ENCODE measurements around the gene DNAH17.

The DNAH17 gene

DNA sequence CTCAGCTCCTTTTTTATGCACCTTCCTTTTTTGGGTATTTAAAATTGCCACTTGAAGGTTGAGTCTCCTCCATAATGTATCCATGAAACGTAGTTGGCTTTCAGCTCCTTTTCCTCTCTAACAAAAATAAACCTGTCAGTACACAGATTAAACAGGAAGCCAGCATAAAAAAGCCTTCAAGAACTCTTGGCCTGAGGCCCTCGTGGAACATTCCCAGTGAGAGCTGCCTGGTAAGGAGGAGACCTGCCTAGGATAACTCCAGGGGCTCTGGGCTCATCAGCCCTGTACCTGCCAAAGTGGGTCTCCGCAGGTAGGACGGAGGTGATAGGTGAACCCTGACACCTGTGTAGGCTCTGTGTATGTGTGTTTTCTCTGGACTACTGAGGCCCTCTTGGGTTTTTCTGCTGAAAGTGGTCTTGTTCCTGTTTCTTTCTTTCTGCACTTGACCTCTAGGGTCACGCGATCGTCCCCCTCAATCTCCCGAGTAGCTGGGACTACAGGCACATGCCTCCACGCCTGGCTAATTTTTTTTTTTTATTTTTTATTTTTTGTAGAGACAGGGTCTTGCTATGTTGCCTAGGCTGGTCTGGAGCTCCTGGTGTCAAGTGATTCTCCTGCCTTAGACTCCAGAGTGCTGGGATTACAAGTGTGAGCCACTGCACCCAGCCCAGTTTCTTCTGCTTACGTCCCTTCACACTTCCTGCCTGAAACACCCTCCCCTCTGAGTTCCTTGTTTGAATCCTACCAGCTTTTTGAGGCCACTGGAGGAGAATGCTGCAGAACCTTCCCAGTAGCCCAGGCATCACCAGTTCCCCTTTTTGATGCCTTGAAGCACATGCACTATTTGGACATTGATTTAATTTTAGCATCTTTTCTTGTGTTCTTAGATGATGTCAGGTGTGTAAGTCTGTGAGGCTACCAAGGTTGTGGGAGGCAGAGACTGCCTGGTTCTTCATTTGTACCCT lies 188.9 kb downstream of the DNAH17 start:
- no peaks in the 10 kb centered on the region for H3K9me3 ChIP-seq (ENCODE audit: low read length)
- no peaks in the 10 kb centered on the region for H3K4me1 ChIP-seq (ENCODE audit: insufficient read depth, low read length)
- H3K4me3 ChIP-seq (ENCODE audit: low read length), result no peak overlapping the region
- H3K36me3 ChIP-seq (ENCODE audit: insufficient read depth, low read length), result peaks cover 11% of the 10 kb centered on the region
- H2AFZ ChIP-seq (ENCODE audit: low read depth, low read length), result no peak overlapping the region
- no peaks in the 10 kb centered on the region for H3K27me3 ChIP-seq (ENCODE audit: insufficient read depth, low read length)

DNA sequence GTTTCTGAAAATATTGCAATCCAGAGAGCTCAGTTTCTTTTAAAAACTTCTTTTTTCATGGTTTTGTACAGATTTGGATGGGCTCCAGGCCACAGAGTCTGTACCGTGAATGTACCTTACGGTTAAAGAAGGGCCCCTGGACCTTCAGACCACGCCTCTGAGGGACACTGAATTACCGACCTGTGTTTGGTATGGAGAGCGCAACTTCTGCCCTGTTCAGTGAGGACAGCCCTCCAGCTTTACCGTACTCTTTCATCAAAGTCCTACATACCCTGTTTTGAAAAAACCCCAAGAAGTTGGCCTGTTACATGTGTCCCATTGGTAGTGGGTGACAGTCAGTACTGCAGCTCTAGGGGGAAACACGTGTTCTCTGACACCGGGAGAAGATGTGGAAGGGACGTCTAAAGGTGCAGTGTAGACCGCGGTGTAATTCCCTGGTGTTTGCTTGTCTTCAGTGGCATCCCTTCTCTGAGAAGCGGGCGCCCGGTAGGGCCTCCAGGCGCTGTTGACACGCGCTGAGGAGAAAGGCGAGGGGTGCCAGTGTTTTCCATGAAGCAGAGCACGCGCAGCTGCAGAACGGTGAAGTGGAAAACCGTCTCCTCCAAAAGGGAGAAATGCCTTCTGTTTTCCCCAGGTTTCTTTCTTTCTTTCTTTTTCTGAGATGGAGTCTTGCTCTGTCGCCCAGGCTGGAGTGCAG lies 192.6 kb downstream of the DNAH17 start:
- H3K4me3 ChIP-seq (ENCODE audit: low read length), result no peak overlapping the region
- peaks cover 20% of the 10 kb centered on the region for H3K4me1 ChIP-seq (ENCODE audit: insufficient read depth, low read length)
- H3K27me3 ChIP-seq (ENCODE audit: insufficient read depth, low read length), result no peaks in the 10 kb centered on the region
- no peak overlapping the region for H2AFZ ChIP-seq (ENCODE audit: low read depth, low read length)
- H3K36me3 ChIP-seq (ENCODE audit: insufficient read depth, low read length), result peaks cover 16% of the 10 kb centered on the region
- H3K9me3 ChIP-seq (ENCODE audit: low read length), result no peaks in the 10 kb centered on the region

DNA sequence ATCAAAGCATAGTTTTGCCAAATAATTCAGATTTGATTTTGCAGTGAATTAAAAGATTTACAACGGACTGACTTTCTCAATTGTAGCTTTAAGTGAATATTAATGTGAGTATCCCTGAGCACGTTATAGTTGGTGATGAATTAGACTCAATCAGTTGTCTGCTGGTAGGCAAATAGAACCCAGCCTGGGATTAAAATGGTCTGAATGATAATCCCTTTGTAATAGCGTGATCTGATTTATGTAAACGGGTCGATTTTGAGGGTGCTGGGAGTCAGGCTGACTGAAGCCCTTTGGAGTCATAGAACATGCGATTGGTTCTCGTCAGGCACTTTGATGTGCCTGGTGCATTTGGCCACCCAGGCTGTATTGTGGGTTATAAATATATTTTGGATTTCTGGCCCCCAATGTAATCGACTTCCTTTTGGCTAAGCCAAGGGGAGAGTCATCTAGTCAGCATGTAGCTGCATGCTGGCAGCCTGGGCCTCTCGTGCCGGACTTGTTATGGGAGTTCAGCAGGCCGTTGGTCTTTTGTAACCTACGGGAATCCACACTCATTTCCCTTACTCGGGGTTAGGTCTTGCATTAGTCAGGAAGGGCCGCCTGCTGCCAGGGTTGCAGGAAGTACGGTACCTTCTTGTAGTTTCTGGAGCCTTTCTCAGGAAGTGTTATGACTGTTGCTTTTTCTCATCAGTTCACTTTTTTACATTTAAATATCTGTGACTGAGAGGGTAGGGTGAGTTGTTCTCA lies 193.3 kb downstream of the DNAH17 start:
- no peaks in the 10 kb centered on the region for H3K9me3 ChIP-seq (ENCODE audit: low read length)
- no peaks in the 10 kb centered on the region for H3K27me3 ChIP-seq (ENCODE audit: insufficient read depth, low read length)
- H3K4me1 ChIP-seq (ENCODE audit: insufficient read depth, low read length), result peaks cover 27% of the 10 kb centered on the region
- H2AFZ ChIP-seq (ENCODE audit: low read depth, low read length), result no peak overlapping the region
- H3K36me3 ChIP-seq (ENCODE audit: insufficient read depth, low read length), result peaks cover 16% of the 10 kb centered on the region
- H3K4me3 ChIP-seq (ENCODE audit: low read length), result no peak overlapping the region

DNA sequence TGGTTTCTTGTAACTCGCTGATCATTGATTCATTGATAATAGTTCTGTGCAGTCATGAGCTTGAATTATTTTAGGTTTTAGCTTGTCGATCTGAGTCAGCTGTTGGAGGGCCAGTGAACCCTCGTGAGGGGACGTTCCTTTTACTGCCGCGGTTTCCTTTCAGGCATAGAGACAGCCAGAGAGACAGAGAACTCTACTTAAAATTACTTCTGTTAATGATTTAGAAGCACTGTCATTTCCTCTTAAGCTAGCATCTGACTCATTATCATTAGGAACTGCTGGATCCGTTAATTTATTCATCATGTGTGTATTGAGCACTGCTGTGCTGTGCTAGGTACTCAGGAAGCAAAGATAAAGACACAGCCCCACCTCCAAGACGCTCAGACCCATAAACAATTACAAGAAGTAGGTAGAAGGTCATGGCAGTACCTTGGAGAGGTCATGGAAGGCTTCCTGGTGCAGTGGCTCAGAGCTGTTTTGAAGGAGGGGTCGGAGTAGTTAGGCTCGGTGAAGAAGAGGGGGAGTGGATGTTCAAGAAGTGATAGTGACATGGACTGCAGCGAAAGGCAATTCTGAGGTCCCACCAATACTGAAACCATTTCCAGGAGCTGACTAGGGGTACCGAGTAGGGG lies 195.5 kb downstream of the DNAH17 start:
- Histone ChIP-seq H3K4me1 (ENCODE audit: insufficient read depth, low read length) (peaks cover 31% of the 10 kb centered on the region), H3K4me3 (ENCODE audit: low read length) (no peak overlapping the region), H3K36me3 (ENCODE audit: insufficient read depth, low read length) (peaks cover 16% of the 10 kb centered on the region), H3K9me3 (ENCODE audit: low read length) (no peaks in the 10 kb centered on the region), H3K27me3 (ENCODE audit: insufficient read depth, low read length) (no peaks in the 10 kb centered on the region), H2AFZ (ENCODE audit: low read depth, low read length) (no peak overlapping the region)

DNA sequence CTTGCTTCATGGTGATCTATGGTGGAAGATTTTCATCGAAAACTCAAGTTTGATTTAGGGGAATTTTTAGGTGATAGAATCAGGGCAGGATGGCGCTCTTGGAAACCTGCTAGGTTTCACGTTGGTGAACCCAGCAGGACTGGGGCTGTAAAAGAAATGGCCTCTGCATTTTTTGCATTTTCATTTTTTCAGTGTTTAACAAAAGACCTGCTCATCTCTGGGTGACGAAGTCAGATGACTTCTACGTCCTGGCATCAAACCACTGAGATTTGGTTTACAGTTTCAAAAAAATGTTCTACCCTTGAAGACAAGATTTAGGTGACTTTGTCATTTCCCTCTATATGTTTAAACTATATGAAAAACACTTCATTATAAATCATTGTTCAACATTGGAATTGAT lies 196.8 kb downstream of the DNAH17 start:
- Histone ChIP-seq H3K4me1 (ENCODE audit: insufficient read depth, low read length) (peaks cover 33% of the 10 kb centered on the region), H3K36me3 (ENCODE audit: insufficient read depth, low read length) (peaks cover 16% of the 10 kb centered on the region), H2AFZ (ENCODE audit: low read depth, low read length) (no peak overlapping the region), H3K9me3 (ENCODE audit: low read length) (no peaks in the 10 kb centered on the region), H3K4me3 (ENCODE audit: low read length) (no peak overlapping the region), H3K27me3 (ENCODE audit: insufficient read depth, low read length) (no peaks in the 10 kb centered on the region)

DNA sequence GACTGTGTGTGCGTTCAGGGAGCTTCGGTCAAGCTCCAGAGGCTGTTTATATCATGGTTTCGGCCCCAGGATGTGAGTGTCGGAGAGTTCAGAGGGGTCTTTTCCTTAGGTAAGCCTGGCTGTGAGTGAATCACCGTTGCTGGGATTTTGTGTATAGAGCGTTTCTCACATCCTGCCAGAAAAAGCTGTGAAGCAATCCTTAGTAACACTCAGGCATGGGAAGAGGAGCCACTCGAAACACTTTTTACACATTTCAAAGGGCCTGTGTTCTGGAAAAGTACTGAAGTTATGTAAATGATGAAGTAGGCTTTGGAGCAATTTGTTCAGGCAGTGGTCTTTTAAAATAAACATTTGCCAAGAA lies 198.1 kb downstream of the DNAH17 start:
- H3K9me3 ChIP-seq (ENCODE audit: low read length), result no peaks in the 10 kb centered on the region
- H3K4me1 ChIP-seq (ENCODE audit: insufficient read depth, low read length), result peaks cover 46% of the 10 kb centered on the region
- no peaks in the 10 kb centered on the region for H3K27me3 ChIP-seq (ENCODE audit: insufficient read depth, low read length)
- H3K4me3 ChIP-seq (ENCODE audit: low read length), result peak overlapping the region; percentile 92
- peaks cover 16% of the 10 kb centered on the region for H3K36me3 ChIP-seq (ENCODE audit: insufficient read depth, low read length)
- peak overlapping the region; percentile 91 for H2AFZ ChIP-seq (ENCODE audit: low read depth, low read length)

DNA sequence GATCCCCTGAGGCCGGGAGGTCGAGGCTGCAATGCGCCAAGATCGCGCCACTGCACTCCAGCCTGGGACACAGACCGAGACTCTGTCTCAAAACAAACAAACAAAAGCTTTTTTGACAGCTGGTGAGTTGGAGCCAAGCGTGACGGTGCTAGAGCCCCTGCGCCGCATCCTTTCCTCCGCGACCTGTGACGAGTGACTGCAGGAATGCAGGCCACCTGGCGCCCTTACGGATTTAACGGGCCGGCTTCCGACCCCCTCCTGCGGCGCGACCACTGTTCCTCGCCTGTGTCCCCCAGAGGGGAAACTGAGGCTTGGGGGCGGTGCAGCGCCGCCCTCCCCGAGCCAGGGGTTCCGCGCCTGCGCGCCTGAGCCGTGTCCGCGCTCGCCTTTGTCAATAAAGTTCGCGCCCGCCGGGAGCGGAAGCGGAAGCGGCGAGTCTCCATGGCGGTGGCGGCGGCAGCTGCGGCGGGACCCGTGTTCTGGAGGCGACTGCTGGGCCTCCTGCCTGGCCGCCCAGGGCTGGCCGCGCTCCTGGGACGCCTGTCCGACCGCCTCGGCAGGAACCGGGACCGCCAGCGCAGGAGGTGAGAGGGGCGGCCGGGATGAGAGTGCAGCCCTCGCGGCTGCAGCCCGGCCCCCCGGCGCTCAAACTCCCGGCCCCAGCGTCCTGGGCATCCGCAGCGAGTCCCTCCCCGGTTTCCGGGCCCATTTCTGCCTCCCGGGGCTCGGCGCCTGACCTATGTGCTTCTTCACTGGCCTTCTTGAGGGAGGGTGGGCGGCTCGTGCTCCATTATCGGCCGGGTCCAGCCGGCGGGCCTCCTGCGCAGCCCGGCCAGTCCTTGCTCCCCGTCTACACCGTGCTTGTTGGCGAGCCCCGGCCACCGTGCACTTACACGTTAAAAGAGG lies 198.7 kb downstream of the DNAH17 start, which contains the start of gene PGS1:
Gene PGS1 (plus strand): TSS at position 425 of the 906 bp plus-strand sequence. CDS start 17 bp downstream, at position 442.
- Histone ChIP-seq H3K27me3 (ENCODE audit: insufficient read depth, low read length) (no peaks in the 10 kb centered on the region), H3K36me3 (ENCODE audit: insufficient read depth, low read length) (peaks cover 13% of the 10 kb centered on the region), H3K4me3 (ENCODE audit: low read length) (peak within 1 kb of the TSS; percentile 92), H3K9me3 (ENCODE audit: low read length) (no peaks in the 10 kb centered on the region), H3K4me1 (ENCODE audit: insufficient read depth, low read length) (peaks cover 48% of the 10 kb centered on the region), H2AFZ (ENCODE audit: low read depth, low read length) (peak within 1 kb of the TSS; percentile 91)

DNA sequence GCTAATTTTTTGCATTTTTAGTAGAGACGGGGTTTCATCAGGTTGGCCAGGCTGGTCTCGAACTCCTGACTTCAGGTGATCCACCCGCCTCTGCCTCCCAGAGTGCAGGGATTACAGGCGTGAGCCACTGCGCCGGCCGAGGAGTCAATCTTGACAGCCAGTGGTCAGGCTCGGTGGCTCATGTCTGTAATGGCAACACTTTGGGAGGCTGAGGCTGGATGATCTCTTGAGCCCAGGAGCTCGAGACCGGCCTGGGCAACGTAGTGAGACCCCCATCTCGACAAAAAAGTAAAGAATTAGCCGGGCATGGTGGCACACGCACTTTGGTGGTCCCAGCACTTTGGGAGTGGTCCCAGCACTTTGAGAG lies 199.4 kb downstream of the DNAH17 start:
- no peak overlapping the region for H3K4me3 ChIP-seq (ENCODE audit: low read length)
- H3K36me3 ChIP-seq (ENCODE audit: insufficient read depth, low read length), result peaks cover 13% of the 10 kb centered on the region
- peaks cover 51% of the 10 kb centered on the region for H3K4me1 ChIP-seq (ENCODE audit: insufficient read depth, low read length)
- no peaks in the 10 kb centered on the region for H3K27me3 ChIP-seq (ENCODE audit: insufficient read depth, low read length)
- no peaks in the 10 kb centered on the region for H3K9me3 ChIP-seq (ENCODE audit: low read length)
- H2AFZ ChIP-seq (ENCODE audit: low read depth, low read length), result peak overlapping the region; percentile 91

DNA sequence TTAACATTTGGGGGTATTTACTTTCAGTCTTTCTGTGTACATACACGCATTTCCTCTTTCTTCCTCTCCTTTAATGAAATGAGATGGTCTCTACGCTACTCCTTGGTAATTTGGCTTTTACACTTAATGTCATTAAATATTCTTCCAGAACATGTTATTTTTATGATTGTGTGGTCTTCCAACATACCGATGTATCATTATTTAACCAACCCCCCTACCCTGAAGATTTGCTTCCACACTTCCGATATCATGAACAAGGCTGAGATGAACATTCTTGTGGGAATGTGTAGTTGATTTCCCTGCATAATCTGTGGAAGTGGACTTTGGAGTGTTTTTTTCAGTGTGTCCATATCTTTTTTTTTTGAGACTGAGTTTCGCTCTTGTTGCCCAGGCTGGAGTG lies 201.0 kb downstream of the DNAH17 start:
- H3K27me3 ChIP-seq (ENCODE audit: insufficient read depth, low read length), result no peaks in the 10 kb centered on the region
- H3K4me1 ChIP-seq (ENCODE audit: insufficient read depth, low read length), result peaks cover 44% of the 10 kb centered on the region
- no peak overlapping the region for H3K4me3 ChIP-seq (ENCODE audit: low read length)
- H3K9me3 ChIP-seq (ENCODE audit: low read length), result no peaks in the 10 kb centered on the region
- H2AFZ ChIP-seq (ENCODE audit: low read depth, low read length), result no peak overlapping the region
- H3K36me3 ChIP-seq (ENCODE audit: insufficient read depth, low read length), result peaks cover 6% of the 10 kb centered on the region

DNA sequence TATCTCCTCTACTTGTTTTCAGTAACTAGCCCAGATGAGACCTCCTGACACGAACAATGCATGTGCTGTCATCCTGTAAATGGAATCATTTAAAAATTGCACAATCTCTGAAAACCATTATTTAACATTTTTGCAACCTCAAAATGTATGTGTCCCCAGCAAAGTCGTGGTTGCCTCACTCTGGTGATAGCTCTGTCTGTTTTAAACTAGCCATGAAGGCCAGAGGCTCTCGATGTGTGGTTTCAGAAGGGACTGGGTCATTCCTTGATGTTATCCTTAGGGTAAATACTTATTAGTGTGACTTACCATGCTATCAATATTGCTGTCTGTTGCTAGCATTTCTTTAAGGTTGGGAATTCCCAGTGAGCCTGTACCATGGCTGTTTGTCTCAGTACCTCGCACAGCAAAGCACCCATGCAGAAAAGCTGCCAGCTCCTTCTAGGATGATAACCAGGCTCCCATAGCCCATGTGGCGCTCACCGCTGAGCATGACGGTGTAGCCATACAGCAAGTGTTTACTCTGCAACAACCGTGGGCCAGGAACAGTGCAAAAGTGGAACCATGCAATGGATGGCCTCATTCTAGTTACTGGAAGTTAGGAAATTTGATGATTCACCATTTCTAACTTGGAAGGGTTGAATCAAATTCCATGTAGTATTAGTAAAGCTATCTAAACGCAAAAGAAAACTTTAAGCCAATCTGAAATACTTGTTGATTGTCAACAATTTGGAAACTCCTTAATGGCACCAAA lies 201.6 kb downstream of the DNAH17 start:
- Histone ChIP-seq H2AFZ (ENCODE audit: low read depth, low read length) (no peak overlapping the region), H3K27me3 (ENCODE audit: insufficient read depth, low read length) (no peaks in the 10 kb centered on the region), H3K4me1 (ENCODE audit: insufficient read depth, low read length) (peaks cover 44% of the 10 kb centered on the region), H3K9me3 (ENCODE audit: low read length) (no peaks in the 10 kb centered on the region), H3K36me3 (ENCODE audit: insufficient read depth, low read length) (peaks cover 3% of the 10 kb centered on the region), H3K4me3 (ENCODE audit: low read length) (no peak overlapping the region)

DNA sequence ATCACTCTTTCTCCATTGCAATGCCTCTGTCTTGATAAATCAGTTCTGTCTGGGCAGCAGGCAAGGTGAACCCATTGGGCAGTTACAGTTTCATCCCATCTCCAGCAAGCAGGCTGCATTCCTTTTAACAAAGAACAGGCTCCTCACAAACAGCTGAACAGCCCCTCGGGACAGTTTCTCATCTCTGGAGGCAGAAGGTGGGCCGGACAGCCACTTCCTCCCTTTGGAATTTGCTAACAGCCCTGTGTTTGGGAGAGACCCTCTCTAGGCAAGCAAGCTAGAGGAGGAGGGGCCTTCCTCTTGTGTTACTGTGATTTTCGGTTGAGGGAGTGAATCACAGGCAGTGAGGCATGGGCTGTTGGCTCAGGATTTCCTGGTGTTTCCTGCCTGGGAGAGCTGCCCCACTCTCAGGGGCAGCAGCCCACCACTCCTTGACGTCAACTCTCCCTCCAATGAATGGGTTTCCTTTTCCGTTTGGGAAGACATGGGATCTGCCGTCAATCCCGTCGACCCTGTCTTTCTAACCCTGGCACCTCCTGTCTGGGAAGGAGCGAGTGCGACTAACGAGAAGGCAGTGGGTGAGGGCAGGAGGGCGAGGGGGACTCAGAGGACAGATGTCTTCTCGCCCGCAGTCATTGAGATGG lies 202.4 kb downstream of the DNAH17 start:
- Histone ChIP-seq H3K4me1 (ENCODE audit: insufficient read depth, low read length) (peaks cover 44% of the 10 kb centered on the region), H2AFZ (ENCODE audit: low read depth, low read length) (peak overlapping the region; percentile 10), H3K27me3 (ENCODE audit: insufficient read depth, low read length) (no peaks in the 10 kb centered on the region), H3K36me3 (ENCODE audit: insufficient read depth, low read length) (no peaks in the 10 kb centered on the region), H3K4me3 (ENCODE audit: low read length) (no peak overlapping the region), H3K9me3 (ENCODE audit: low read length) (no peaks in the 10 kb centered on the region)
